Stimulated activated CD8-positive, alpha-beta memory T cell treated with anti-CD3 and anti-CD28 coated beads, Interleukin-12 subunit alpha, Interleukin-12 subunit beta, amount 100 ng/mL, for 1 hour (primary cell): ENCODE measurements around the gene SQSTM1.
"Not testable (repeated sequence)": the region's sequence is repeated elsewhere in the genome, so short reads cannot be mapped to it uniquely, and the experiment has no call there.

Experiments used
- DNase-seq: peaks from one replicate; pipeline ENCODE4 v3.0.0-alpha.2; 2020; ENCODE audit warnings: low read depth

The SQSTM1 gene

GRCh38 chr5:179858586-179859427 lies 38.1 kb downstream of the SQSTM1 start, which contains the start of gene MRNIP:
Gene MRNIP (minus strand): TSS chr5:179858817. CDS start chr5:179858796, 21 bp downstream.
- peak; percentile 89 for DNase-seq

GRCh38 chr5:179860301-179860700 lies 39.6 kb downstream of the SQSTM1 start:
- DNase-seq = no peak

- DNase-seq = no peak
Observed at GRCh38 chr5:179862296-179862695, 41.6 kb downstream of the SQSTM1 start.

GRCh38 chr5:179862891-179863290 lies 42.2 kb downstream of the SQSTM1 start:
- no peak for DNase-seq

GRCh38 chr5:179863449-179864085 lies 42.9 kb downstream of the SQSTM1 start:
- no peak for DNase-seq

- DNase-seq = no peak
Observed at GRCh38 chr5:179864686-179865085, 44.0 kb downstream of the SQSTM1 start.

GRCh38 chr5:179865491-179866240 lies 45.0 kb downstream of the SQSTM1 start:
- DNase-seq = no peak

GRCh38 chr5:179866241-179867078 lies 45.8 kb downstream of the SQSTM1 start:
- DNase-seq = no peak

GRCh38 chr5:179867079-179867465 lies 46.4 kb downstream of the SQSTM1 start:
- DNase-seq = no peak

- no peak for DNase-seq
Observed at GRCh38 chr5:179867476-179867875, 46.8 kb downstream of the SQSTM1 start.

- no peak for DNase-seq
Observed at GRCh38 chr5:179868541-179868940, 47.8 kb downstream of the SQSTM1 start.

- DNase-seq = no peak
Observed at GRCh38 chr5:179869101-179869500, 48.4 kb downstream of the SQSTM1 start.

GRCh38 chr5:179869641-179870402 lies 49.1 kb downstream of the SQSTM1 start:
- no peak for DNase-seq

GRCh38 chr5:179870403-179870903 lies 49.7 kb downstream of the SQSTM1 start:
- DNase-seq = no peak

GRCh38 chr5:179870952-179871351 lies 50.2 kb downstream of the SQSTM1 start:
- DNase-seq = no peak

- not testable (repeated sequence) for DNase-seq
Observed at GRCh38 chr5:179871533-179871932, 50.8 kb downstream of the SQSTM1 start.

GRCh38 chr5:179872055-179872827 lies 51.5 kb downstream of the SQSTM1 start:
- DNase-seq = no peak

GRCh38 chr5:179872828-179873575 lies 52.3 kb downstream of the SQSTM1 start:
- no peak for DNase-seq

- no peak for DNase-seq
Observed at GRCh38 chr5:179873588-179874110, 52.9 kb downstream of the SQSTM1 start.
